ENCODE results near the gene TSPEAR. TPM values are rescaled to one million over a fixed set of nuclear protein-coding genes. Genes with fewer than 3 reads are reported as not detected.

The TSPEAR gene
- total and polyA plus RNA-seq, 12 donors: under 0.01 to 3.4 (median 1.0) TPM; not detected in 3

DNA sequence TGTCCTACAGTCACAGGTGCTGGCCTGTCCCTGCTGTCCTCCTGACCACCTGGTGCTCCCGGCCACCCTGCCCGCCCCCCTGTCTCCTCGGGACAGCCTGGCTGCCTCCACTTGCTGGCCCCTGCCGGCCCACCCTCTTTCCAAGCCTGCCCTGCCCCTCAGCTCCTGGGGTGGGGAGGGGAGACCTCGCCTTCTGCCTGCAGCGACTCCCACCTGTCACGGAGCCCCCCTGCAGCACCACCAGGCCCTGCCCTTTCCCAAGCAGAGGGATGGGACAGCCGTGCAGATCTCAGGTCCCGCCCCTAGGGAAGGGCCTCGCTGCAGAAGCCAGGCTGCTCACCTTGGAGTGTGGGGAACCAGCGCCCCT lies 248.6 kb downstream of the TSPEAR start:
- DNase-seq (no peak), ATAC-seq (no peak)
- TF ChIP-seq, protein P1, sequence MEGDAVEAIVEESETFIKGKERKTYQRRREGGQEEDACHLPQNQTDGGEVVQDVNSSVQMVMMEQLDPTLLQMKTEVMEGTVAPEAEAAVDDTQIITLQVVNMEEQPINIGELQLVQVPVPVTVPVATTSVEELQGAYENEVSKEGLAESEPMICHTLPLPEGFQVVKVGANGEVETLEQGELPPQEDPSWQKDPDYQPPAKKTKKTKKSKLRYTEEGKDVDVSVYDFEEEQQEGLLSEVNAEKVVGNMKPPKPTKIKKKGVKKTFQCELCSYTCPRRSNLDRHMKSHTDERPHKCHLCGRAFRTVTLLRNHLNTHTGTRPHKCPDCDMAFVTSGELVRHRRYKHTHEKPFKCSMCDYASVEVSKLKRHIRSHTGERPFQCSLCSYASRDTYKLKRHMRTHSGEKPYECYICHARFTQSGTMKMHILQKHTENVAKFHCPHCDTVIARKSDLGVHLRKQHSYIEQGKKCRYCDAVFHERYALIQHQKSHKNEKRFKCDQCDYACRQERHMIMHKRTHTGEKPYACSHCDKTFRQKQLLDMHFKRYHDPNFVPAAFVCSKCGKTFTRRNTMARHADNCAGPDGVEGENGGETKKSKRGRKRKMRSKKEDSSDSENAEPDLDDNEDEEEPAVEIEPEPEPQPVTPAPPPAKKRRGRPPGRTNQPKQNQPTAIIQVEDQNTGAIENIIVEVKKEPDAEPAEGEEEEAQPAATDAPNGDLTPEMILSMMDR (IDR thresholded peaks at IDR 0.05): no peak
- intact Hi-C loops (cut with DNase I): no loop called here
- no peaks in the 10 kb centered on the region for H3K27me3 ChIP-seq
- no peak overlapping the region for H3K4me3 ChIP-seq
- no peaks in the 10 kb centered on the region for H3K9me3 ChIP-seq
- WGBS, 2 donors: 85 to 91% methylated on average over 11 of the region's 11 CpGs
- peaks cover 0 to 15% (median 9%) of the 10 kb centered on the region in 9 donors for H3K4me1 ChIP-seq
- H3K27ac ChIP-seq: no peak overlapping the region
- no peaks in the 10 kb centered on the region for H3K36me3 ChIP-seq

DNA sequence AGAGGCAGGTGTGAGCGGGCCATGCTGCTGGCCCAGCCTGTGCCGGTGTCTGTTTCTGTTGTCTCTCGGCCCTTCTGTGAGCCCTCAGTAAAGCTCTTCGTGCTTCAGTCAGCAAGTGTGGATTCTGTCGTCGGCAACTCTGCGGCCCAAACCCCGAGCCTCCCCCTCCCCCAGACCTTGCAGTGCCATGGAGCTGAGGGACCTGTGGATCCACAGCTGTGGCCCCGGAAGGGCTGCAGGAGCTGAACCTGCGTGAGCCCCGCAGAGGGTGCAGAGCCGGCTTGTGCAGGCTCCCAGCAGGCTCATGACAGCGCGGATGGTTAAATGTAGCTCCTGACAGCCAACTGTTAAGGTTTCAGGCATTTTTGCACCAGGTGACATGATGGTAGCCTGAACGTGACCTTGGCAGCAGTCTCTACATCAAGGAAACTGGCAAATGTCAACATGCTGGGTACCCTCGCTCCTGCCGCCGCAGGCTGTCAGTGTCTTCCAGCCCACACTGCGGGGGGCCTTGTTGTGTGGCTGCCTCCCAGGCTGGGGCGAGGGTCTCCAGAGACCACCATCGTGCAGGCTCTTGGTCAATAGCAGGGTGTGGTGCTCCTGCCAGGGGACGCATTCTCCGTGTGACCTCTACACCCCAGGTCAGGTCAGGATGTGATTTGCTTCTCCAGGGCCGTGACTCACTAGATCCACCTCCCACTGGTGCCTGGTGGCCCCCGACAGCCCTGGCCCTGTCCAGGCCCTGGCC lies 249.1 kb downstream of the TSPEAR start:
- DNase-seq (no peak), ATAC-seq (no peak)
- Histone ChIP-seq H3K9me3 (no peaks in the 10 kb centered on the region), H3K4me1 (peaks cover 0 to 15% (median 9%) of the 10 kb centered on the region in 9 donors), H3K4me3 (no peak overlapping the region), H3K27me3 (no peaks in the 10 kb centered on the region), H3K27ac (no peak overlapping the region), H3K36me3 (peaks cover 0 to under 1% (median 0%) of the 10 kb centered on the region in 9 donors)
- TF ChIP-seq, protein P1 (IDR thresholded peaks at IDR 0.05): no peak
- WGBS, 2 donors: 92 to 93% methylated on average over 25 of the region's 25 CpGs
- intact Hi-C loops (cut with DNase I): no loop called here

DNA sequence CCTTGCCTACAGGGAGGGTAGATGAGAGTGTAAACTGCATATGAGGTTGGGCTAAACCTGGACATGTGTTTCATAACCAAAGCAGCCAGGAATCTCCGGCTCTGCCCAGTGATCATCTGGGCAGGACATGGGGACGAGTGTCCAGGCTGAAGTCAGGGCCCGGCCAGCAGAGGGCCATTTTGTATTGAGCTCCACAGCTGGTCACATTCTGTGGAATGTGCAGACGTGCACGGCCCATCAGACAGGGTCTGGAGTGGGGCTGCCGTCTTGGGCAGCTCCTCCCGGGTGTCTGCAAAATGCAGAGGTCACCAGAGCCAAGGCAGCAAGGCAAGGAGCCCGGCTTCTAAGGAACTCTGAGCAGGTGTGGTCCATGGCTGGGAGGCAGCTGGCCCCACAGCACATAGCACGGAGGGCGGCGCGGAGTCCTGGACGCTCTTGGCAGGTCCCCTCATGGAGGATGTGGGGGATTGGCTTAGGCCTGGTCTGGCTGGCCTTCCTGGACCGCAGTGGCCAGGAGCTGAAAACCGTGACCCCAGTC lies 249.8 kb downstream of the TSPEAR start:
- TF ChIP-seq, protein P1 (IDR thresholded peaks at IDR 0.05): peak; percentile 18 to 61 (median 48)
- 46 to 58% methylated on average over 15 of the region's 15 CpGs for WGBS, 2 donors
- ATAC-seq: peak; percentile 68 to 87 (median 78)
- H3K4me1 ChIP-seq: peaks cover 0 to 15% (median 9%) of the 10 kb centered on the region in 9 donors
- DNase-seq: no peak
- intact Hi-C loops (cut with DNase I): no loop called here
- no peak overlapping the region for H3K4me3 ChIP-seq
- no peak overlapping the region for H3K27ac ChIP-seq
- no peaks in the 10 kb centered on the region for H3K9me3 ChIP-seq
- H3K36me3 ChIP-seq: peaks cover 0 to 5% (median 0%) of the 10 kb centered on the region in 9 donors
- H3K27me3 ChIP-seq: no peaks in the 10 kb centered on the region

DNA sequence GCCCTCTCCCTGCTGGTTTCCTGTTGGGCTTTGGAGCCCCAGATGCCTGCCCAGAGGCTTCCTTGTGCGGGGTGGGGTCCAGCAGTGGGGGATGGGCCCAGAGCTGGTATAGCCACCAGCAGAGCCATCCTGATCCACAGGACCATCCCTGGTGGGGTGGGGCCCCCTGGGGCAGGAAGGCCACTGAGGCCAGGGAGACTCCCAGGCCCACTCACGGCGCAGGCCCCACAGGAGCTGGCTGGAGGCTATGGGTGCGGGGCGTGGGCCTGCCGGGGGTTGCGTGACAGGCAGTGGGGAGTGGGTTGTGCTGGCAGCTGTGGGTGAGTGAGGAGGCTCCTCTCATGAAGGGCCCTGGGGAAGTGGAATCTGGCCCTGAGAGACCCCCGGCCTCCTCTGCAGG lies 250.4 kb downstream of the TSPEAR start:
- DNase-seq (no peak), ATAC-seq (peak in 1 of 8 donors; percentile 3)
- H3K9me3 ChIP-seq: no peaks in the 10 kb centered on the region
- TF ChIP-seq, protein P1 (IDR thresholded peaks at IDR 0.05): no peak
- peaks cover 0 to 5% (median 0%) of the 10 kb centered on the region in 9 donors for H3K36me3 ChIP-seq
- H3K27me3 ChIP-seq: no peaks in the 10 kb centered on the region
- WGBS, 2 donors: 96 to 97% methylated on average over 8 of the region's 8 CpGs
- peaks cover 3 to 19% (median 12%) of the 10 kb centered on the region in 9 donors for H3K4me1 ChIP-seq
- intact Hi-C loops (cut with DNase I): no loop called here
- H3K27ac ChIP-seq: no peak overlapping the region
- no peak overlapping the region for H3K4me3 ChIP-seq
